ENCODE results near the gene NGEF. TPM values are rescaled to one million over a fixed set of nuclear protein-coding genes. Genes with fewer than 3 reads are reported as not detected.
A peak's percentile ranks its signal among the peaks of the same experiment; 100 is the strongest.

The NGEF gene
- total and polyA plus RNA-seq, 10 of the 15 experiments (the other 5 are each of a cell fraction or from before 2014, with no cell fraction given): 0.12 TPM; not detected in 9

DNA sequence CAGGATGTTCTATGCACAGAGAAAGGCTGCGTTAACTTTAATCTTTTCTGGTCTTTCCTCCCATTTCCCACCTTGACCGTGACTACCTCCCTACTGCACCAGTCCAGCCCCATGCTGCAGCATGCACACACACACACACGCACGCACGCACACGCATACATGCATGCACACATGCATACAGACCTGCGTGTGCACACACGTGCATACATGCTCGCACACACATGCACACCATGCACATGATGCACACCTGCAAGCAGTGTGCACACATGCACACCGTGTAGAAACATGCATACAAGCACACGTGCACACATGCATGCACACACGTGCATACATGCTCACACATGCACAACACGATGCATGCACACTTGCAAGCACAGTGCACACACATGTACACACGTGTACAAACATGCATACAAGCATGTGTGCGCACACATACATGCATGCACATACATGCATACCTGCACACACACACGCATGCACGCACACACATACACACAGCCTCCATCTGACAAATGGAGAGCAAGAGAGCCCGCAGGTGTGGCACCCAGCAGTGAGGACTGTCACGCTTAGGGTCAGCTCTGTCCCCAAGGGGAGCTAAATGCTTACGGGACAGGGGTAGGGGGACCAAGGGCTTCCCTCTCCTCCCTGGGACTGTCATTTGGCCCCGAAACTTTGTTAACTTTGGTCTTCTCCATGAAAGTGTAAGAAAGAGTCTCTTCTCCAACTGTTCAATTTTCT, 124.8 kb downstream of the NGEF start:
- no TSS peak for BruUV-seq (replicated peaks)
- TF ChIP-seq WRNIP1 (IDR thresholded peaks at IDR 0.05; ENCODE audit: borderline replicate concordance, low read depth, low read length) (no peak), SUPT20H (IDR thresholded peaks at IDR 0.05; ENCODE audit: borderline replicate concordance, control insufficient read depth, low read depth, low read length) (no peak), BCL3 (IDR thresholded peaks at IDR 0.05; ENCODE audit: borderline replicate concordance, insufficient read depth, low read depth, low read length, poor library complexity, severe bottlenecking) (peak; percentile 60), EP300 (IDR thresholded peaks at IDR 0.05; ENCODE audit: borderline replicate concordance in 1 of 2, control insufficient read depth in 1 of 2, low read depth in 2 of 2, low read length in 2 of 2) (no peak), CBX3 (IDR thresholded peaks at IDR 0.05; ENCODE audit: borderline replicate concordance, low read depth) (no peak), SIX5 (IDR thresholded peaks at IDR 0.05; ENCODE audit: low read depth, low read length, severe bottlenecking) (no peak), EZH2 (IDR thresholded peaks at IDR 0.05; ENCODE audit: borderline replicate concordance, control insufficient read depth, low read depth, low read length) (no peak)
- TF ChIP-seq, protein P1, sequence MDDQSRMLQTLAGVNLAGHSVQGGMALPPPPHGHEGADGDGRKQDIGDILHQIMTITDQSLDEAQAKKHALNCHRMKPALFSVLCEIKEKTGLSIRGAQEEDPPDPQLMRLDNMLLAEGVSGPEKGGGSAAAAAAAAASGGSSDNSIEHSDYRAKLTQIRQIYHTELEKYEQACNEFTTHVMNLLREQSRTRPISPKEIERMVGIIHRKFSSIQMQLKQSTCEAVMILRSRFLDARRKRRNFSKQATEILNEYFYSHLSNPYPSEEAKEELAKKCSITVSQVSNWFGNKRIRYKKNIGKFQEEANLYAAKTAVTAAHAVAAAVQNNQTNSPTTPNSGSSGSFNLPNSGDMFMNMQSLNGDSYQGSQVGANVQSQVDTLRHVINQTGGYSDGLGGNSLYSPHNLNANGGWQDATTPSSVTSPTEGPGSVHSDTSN (IDR thresholded peaks at IDR 0.05; ENCODE audit: insufficient replicate concordance, low read depth, low read length): peak; percentile 10
- Histone ChIP-seq H3K4me1 (ENCODE audit: control insufficient read depth, insufficient read depth, low read length) (no peaks in the 10 kb centered on the region), H3K4me2 (ENCODE audit: control insufficient read depth, insufficient read depth) (no peak overlapping the region), H2AFZ (ENCODE audit: control insufficient read depth, low read depth, low read length) (no peak overlapping the region), H3K9ac (ENCODE audit: control insufficient read depth, insufficient read depth, low read length) (no peak overlapping the region), H3K27ac (ENCODE audit: control insufficient read depth, insufficient read depth) (no peak overlapping the region), H3K79me2 (ENCODE audit: control insufficient read depth, insufficient read depth, low read length) (no peaks in the 10 kb centered on the region), H3K9me3 (replicated peaks; ENCODE audit: control insufficient read depth, insufficient read depth, low read length) (no peaks in the 10 kb centered on the region), H3K27me3 (replicated peaks in 1 of 2; ENCODE audit: control insufficient read depth in 2 of 2, insufficient read depth in 2 of 2, low read length in 1 of 2) (no peaks in the 10 kb centered on the region; a peak in 1 of 4 replicates), H3K4me3 (no peak overlapping the region), H4K20me1 (ENCODE audit: control insufficient read depth, insufficient read depth) (no peaks in the 10 kb centered on the region), H3K36me3 (ENCODE audit: control insufficient read depth in 2 of 2, insufficient read depth in 2 of 2, low read length in 1 of 2) (no peaks in the 10 kb centered on the region)
- RAD21 ChIA-PET (ENCODE audit: unreplicated experiment): no interaction called here
- 79% methylated on average over 21 of the region's 21 CpGs for WGBS (ENCODE audit: insufficient coverage, insufficient replicate concordance, low lambda C conversion rate, missing lambda C conversion rate)
- SMC1A ChIA-PET (ENCODE audit: uncharacterized antibody, unreplicated experiment): no interaction called here
- intact Hi-C loops (cut with micrococcal nuclease; ENCODE audit: unreplicated experiment) (no loop called here), in situ Hi-C loops (cut with MboI) (no loop called here)
- no peak for FAIRE-seq
- no peak for DNase-seq (ENCODE audit: low read depth, low spot score)
- no peak for ATAC-seq
- CTCF ChIA-PET: interaction anchor here (0.5 kb wide), 1 partner anchor 68 kb away, joined by 5 read pairs; no protein-coding TSS in a partner anchor
- POLR2A ChIA-PET: no interaction called here
